ENCODE data around the gene PTPRT. TPM values are rescaled to one million over a fixed set of nuclear protein-coding genes. Genes with fewer than 3 reads are reported as not detected.

PTPRT gene
- total RNA-seq, 2 donors from 2014 or later: not detected

DNA sequence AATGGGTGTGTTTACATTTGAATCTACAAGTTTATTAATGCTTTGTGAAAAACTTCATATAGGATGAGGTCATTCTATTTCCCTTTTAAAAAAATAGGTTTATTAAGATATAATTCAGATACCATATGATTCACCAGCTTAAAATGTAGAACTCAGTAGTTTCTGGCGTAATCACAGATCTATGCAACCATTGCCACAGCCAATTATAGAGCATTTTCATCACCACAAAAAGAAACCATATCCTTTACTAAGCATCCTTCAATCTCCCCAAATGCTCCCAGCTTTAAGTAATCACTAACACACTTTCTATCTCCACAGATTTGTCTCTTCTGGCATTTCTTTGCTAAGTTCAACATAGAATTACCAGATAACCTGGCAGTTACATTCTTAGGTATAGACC lies 137.2 kb downstream of the PTPRT start:
- Histone ChIP-seq H3K27ac (no peak overlapping the region), H3K4me3 (no peak overlapping the region), H3K4me1 (ENCODE audit: control insufficient read depth in 1 of 2, low read depth in 2 of 2) (no peaks in the 10 kb centered on the region), H3K36me3 (no peaks in the 10 kb centered on the region), H3K27me3 (replicated peaks; ENCODE audit: insufficient read depth) (no peaks in the 10 kb centered on the region), H3K9me3 (no peaks in the 10 kb centered on the region)
- TF ChIP-seq CTCF (IDR thresholded peaks at IDR 0.05): no peak
- ATAC-seq (ENCODE audit: insufficient number of reproducible peaks, low FRiP score, low read depth): no peak
- DNase-seq (ENCODE audit: low spot score): no peak

DNA sequence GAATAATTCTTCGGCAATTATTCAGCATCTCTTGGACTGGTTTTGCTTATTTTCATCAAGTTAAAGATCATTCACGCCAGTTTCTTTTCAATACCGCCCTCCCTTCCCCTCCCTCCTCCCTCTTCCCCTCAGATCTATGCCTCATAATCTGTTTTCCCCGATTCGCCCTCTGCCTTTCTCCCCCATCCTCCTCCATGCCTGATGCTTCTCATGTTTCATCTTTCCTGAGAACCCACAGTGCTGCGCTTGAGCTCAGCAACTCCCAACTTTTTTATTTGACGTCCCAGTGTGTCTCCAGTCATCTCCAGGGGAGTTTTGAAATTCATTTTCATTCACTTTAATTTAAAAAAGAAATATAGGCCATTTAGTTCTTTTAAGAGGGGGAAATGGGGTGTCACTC lies 142.7 kb downstream of the PTPRT start:
- no peak for DNase-seq (ENCODE audit: low spot score)
- no peak overlapping the region for H3K27ac ChIP-seq
- no peak overlapping the region for H3K4me3 ChIP-seq
- H3K27me3 ChIP-seq (replicated peaks; ENCODE audit: insufficient read depth): no peaks in the 10 kb centered on the region
- no peaks in the 10 kb centered on the region for H3K4me1 ChIP-seq (ENCODE audit: control insufficient read depth in 1 of 2, low read depth in 2 of 2)
- H3K36me3 ChIP-seq: no peaks in the 10 kb centered on the region
- H3K9me3 ChIP-seq: no peaks in the 10 kb centered on the region
- no peak for TF ChIP-seq CTCF (IDR thresholded peaks at IDR 0.05)
- no peak for ATAC-seq (ENCODE audit: insufficient number of reproducible peaks, low FRiP score, low read depth)

DNA sequence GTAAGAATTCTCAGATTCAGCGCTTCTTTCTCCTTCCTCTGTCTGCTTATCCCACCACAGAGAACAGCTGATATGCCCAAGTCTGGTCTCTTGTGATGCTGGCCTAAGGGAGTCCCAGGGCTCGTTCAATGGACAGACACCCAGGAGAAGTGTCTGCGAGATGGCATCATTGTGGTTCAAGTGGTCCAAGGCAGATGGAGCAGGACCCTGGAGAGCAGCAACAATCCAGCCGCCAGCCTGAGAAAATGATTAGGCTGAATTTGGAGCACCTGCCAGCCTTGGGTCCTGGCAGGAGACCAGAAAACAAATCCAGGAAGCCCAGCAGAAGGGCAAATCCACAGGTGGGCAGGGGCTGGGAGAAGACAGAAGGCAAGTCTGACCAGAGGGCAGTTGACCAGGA lies 145.8 kb downstream of the PTPRT start:
- H3K4me3 ChIP-seq: no peak overlapping the region
- no peaks in the 10 kb centered on the region for H3K4me1 ChIP-seq (ENCODE audit: control insufficient read depth in 1 of 2, low read depth in 2 of 2)
- ATAC-seq (ENCODE audit: insufficient number of reproducible peaks, low FRiP score, low read depth): no peak
- no peak overlapping the region for H3K27ac ChIP-seq
- TF ChIP-seq CTCF (IDR thresholded peaks at IDR 0.05): no peak
- no peaks in the 10 kb centered on the region for H3K36me3 ChIP-seq
- no peaks in the 10 kb centered on the region for H3K27me3 ChIP-seq (replicated peaks; ENCODE audit: insufficient read depth)
- DNase-seq (ENCODE audit: low spot score): no peak
- no peaks in the 10 kb centered on the region for H3K9me3 ChIP-seq

DNA sequence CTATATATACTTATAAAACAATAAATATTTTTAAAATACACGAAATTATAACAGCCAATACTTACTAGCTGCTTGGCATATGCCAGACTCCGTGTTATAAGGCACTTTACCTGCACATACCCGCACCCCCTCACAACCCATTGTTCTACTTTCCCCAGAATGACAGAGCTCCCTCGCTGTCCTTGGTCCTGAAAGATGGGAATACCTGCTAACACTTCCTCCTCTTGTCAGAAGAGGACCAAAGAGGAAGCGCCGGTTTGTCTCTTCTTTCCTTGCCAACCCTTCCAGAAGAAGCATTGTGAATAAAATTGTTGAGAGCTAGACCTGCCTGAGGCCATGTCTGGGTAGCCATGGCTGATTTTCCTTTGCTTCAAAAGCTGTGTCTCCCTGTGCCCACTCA lies 149.3 kb downstream of the PTPRT start:
- Histone ChIP-seq H3K36me3 (no peaks in the 10 kb centered on the region), H3K9me3 (no peaks in the 10 kb centered on the region), H3K27ac (no peak overlapping the region), H3K4me3 (no peak overlapping the region), H3K4me1 (ENCODE audit: control insufficient read depth in 1 of 2, low read depth in 2 of 2) (no peaks in the 10 kb centered on the region), H3K27me3 (replicated peaks; ENCODE audit: insufficient read depth) (no peaks in the 10 kb centered on the region)
- TF ChIP-seq CTCF (IDR thresholded peaks at IDR 0.05): no peak
- no peak for DNase-seq (ENCODE audit: low spot score)
- ATAC-seq (ENCODE audit: insufficient number of reproducible peaks, low FRiP score, low read depth): no peak

DNA sequence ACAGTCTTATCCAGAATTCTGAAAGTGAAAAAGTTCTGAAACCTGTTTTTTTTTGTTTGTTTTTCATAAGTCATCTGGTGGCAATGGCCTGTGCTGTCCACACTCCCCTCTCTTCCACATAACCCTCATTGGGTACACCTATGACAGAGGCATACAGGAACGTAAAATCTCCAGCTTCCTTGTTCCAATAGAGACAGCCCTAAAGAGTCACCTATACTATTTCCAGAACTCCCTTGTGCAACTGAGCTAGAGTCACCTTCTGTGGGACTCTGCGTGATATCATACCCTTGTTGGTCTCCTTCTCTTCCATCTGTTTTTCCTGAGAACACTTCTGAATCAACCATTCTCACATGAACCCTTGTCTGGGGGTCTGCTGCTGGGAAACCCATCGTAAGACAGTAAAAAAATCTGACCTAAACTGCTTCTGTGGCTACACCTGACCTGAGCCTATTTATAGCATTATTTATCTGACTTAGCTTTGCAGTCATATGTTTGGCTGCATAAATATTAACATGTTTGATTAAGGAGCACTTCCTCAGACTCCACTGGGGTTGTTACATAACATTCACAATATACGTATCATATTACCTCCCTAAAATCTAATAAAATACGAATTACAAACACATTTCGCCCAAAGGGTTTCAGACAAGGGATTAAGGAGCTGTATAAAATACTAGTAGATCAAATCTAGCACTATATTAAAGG lies 151.9 kb downstream of the PTPRT start:
- TF ChIP-seq CTCF (IDR thresholded peaks at IDR 0.05): no peak
- H3K36me3 ChIP-seq: no peaks in the 10 kb centered on the region
- no peak overlapping the region for H3K27ac ChIP-seq
- no peaks in the 10 kb centered on the region for H3K9me3 ChIP-seq
- DNase-seq (ENCODE audit: low spot score) (no peak), ATAC-seq (ENCODE audit: insufficient number of reproducible peaks, low FRiP score, low read depth) (no peak)
- no peaks in the 10 kb centered on the region for H3K4me1 ChIP-seq (ENCODE audit: control insufficient read depth in 1 of 2, low read depth in 2 of 2)
- H3K27me3 ChIP-seq (replicated peaks; ENCODE audit: insufficient read depth): no peaks in the 10 kb centered on the region
- H3K4me3 ChIP-seq: no peak overlapping the region
